Measurements from ENCODE around the gene CDK6. TPM values are rescaled to one million over a fixed set of nuclear protein-coding genes. Genes with fewer than 3 reads are reported as not detected.
"Not testable (repeated sequence)": the region's sequence is repeated elsewhere in the genome, so short reads cannot be mapped to it uniquely, and the experiment has no call there.

CDK6 gene
- total RNA-seq, 3 donors from 2014 or later (not counting 1 experiment from before 2014, with no cell fraction given): 41.1 to 46.3 (median 45.1) TPM

DNA sequence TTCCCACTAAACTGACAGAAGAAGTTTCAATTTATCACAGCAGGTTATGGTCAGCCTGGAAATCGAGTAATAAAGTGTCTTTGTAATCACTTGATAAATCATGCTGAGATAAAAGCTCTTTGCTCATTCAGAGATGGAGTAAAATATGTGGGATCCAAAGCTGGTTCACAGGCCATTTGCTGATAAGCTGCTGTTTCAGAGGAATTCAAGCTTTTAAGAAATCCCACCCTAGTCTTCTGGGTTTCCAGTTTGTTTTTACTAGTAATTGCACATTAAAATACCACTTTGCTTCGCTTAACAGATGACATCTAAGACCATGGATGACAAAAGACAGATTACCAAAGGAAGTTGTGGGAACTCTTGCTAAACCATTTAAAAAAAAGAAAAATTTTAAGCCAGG is 37.4 kb upstream of the CDK6 start:
- H3K27ac Mint-ChIP-seq: no peak overlapping the region
- H3K4me1 ChIP-seq (ENCODE audit: control insufficient read depth, insufficient read depth, low read length): no peaks in the 10 kb centered on the region
- H3K9me3 ChIP-seq (ENCODE audit: control insufficient read depth, insufficient read depth, low read length): peaks cover 4% of the 10 kb centered on the region
- no peaks in the 10 kb centered on the region for H3K36me3 ChIP-seq (ENCODE audit: control insufficient read depth, insufficient read depth, low read length)
- no peak overlapping the region for H3K4me3 ChIP-seq (ENCODE audit: low read length)
- H3K9me3 Mint-ChIP-seq: no peaks in the 10 kb centered on the region
- no peaks in the 10 kb centered on the region for H3K4me1 Mint-ChIP-seq
- intact Hi-C loops (cut with micrococcal nuclease): no loop called here
- no peak for TF ChIP-seq CTCF (IDR thresholded peaks at IDR 0.05)
- no peak overlapping the region for H3K4me3 Mint-ChIP-seq
- no peak overlapping the region for H3K27ac ChIP-seq (ENCODE audit: low read length)
- H3K36me3 Mint-ChIP-seq: no peaks in the 10 kb centered on the region
- 40% methylated on average over 1 of the region's 2 CpGs for WGBS (ENCODE audit: insufficient coverage)
- H3K27me3 ChIP-seq (ENCODE audit: control insufficient read depth, insufficient read depth, low read length): no peaks in the 10 kb centered on the region
- H3K27me3 Mint-ChIP-seq (ENCODE audit: low read depth in 2 of 2): no peaks in the 10 kb centered on the region
- ATAC-seq (no peak), DNase-seq (no peak)

DNA sequence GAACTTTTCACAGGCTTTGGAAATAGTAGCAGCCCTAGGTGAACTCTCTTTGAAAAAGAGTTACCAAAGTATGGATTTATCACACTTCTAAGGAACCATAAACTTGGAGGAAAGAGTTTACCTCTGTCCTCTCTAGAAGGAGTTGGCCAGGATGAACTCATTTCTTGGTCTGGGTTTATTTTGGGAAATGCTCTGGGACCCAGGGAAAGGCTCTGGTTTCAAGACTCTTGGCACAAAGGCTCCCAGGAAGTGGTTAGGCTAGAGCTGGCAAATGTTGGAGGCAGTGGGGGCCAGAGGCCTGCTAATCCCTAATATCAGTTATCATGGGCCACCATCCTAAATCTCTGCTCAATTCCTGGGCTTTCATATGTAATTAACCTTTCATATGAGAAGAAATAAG is 36.3 kb upstream of the CDK6 start:
- Histone ChIP-seq H3K27ac (ENCODE audit: low read length) (no peak overlapping the region), H3K4me3 (ENCODE audit: low read length) (no peak overlapping the region), H3K9me3 (ENCODE audit: control insufficient read depth, insufficient read depth, low read length) (peaks cover 7% of the 10 kb centered on the region), H3K36me3 (ENCODE audit: control insufficient read depth, insufficient read depth, low read length) (no peaks in the 10 kb centered on the region), H3K27me3 (ENCODE audit: control insufficient read depth, insufficient read depth, low read length) (no peaks in the 10 kb centered on the region), H3K4me1 (ENCODE audit: control insufficient read depth, insufficient read depth, low read length) (no peaks in the 10 kb centered on the region)
- H3K27ac Mint-ChIP-seq: no peak overlapping the region
- ATAC-seq (no peak), DNase-seq (no peak)
- intact Hi-C loops (cut with micrococcal nuclease): no loop called here
- no peaks in the 10 kb centered on the region for H3K27me3 Mint-ChIP-seq (ENCODE audit: low read depth in 2 of 2)
- TF ChIP-seq CTCF (IDR thresholded peaks at IDR 0.05): no peak
- H3K9me3 Mint-ChIP-seq: no peaks in the 10 kb centered on the region
- no peaks in the 10 kb centered on the region for H3K4me1 Mint-ChIP-seq
- no peaks in the 10 kb centered on the region for H3K36me3 Mint-ChIP-seq
- no peak overlapping the region for H3K4me3 Mint-ChIP-seq

DNA sequence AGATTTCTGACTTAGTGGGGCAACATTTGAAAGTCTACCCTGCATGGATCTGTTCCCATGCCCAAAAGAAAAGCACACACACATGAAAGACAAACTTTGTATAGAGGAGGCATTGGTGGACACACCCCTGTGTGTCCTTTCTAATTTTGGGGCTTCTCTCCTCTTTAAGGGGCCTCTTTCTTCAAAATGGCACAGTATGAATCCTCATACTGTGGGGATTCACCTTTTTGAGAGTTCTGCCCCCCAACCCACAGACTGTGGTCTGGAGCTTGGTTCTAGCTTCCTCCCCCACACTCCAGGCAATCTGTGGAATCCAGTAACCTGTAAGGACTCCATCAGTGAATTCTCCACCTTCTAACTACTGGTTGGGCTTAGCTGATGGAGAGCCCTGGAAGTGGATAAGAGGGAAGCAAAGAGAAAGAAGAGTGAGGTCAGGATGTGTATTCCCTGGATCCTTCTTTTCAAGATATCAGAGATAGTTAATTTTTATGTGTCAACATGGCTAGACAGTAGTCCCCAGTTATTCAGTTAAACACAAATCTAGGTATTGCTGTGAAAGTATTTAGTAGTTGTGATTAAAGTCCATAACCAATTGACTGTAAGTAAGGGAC is 32.4 kb upstream of the CDK6 start:
- Mint-ChIP-seq H3K36me3 (no peaks in the 10 kb centered on the region), H3K9me3 (no peaks in the 10 kb centered on the region), H3K4me1 (peaks cover 4 to 5% of the 10 kb centered on the region in 2 donors), H3K27me3 (ENCODE audit: low read depth in 2 of 2) (peaks cover 5 to 6% of the 10 kb centered on the region in 2 donors), H3K27ac (no peak overlapping the region), H3K4me3 (no peak overlapping the region)
- DNase-seq: no peak
- Histone ChIP-seq H3K36me3 (ENCODE audit: control insufficient read depth, insufficient read depth, low read length) (no peaks in the 10 kb centered on the region), H3K27ac (ENCODE audit: low read length) (no peak overlapping the region), H3K27me3 (ENCODE audit: control insufficient read depth, insufficient read depth, low read length) (no peaks in the 10 kb centered on the region), H3K4me1 (ENCODE audit: control insufficient read depth, insufficient read depth, low read length) (no peaks in the 10 kb centered on the region), H3K4me3 (ENCODE audit: low read length) (no peak overlapping the region), H3K9me3 (ENCODE audit: control insufficient read depth, insufficient read depth, low read length) (peaks cover 7% of the 10 kb centered on the region)
- intact Hi-C loops (cut with micrococcal nuclease): no loop called here
- ATAC-seq: no peak
- TF ChIP-seq CTCF (IDR thresholded peaks at IDR 0.05): no peak

DNA sequence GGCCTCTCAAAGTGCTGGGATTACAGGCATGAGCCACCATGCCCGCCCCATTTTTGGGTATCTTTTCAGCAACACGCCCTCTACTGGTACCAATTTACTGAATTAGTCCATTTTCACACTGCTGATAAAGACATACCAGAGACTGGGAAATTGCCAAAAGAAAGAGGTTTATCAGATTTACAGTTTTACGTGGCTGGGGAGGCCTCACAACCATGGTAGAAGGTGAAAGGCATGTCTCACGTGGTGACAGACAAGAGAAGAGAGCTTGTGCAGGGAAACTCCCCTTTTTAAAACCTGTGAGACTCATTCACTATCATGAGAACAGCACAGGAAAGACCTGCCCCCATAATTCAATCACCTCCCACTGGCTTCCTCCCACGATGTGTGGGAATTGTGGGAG is 27.8 kb upstream of the CDK6 start:
- H3K4me3 ChIP-seq (ENCODE audit: low read length); H3K4me3 Mint-ChIP-seq; H3K9me3 Mint-ChIP-seq; H3K9me3 ChIP-seq (ENCODE audit: control insufficient read depth, insufficient read depth, low read length); H3K27me3 Mint-ChIP-seq (ENCODE audit: low read depth in 2 of 2); intact Hi-C loops (cut with micrococcal nuclease); H3K4me1 ChIP-seq (ENCODE audit: control insufficient read depth, insufficient read depth, low read length); H3K36me3 Mint-ChIP-seq; H3K4me1 Mint-ChIP-seq; H3K27ac ChIP-seq (ENCODE audit: low read length); H3K27me3 ChIP-seq (ENCODE audit: control insufficient read depth, insufficient read depth, low read length); H3K36me3 ChIP-seq (ENCODE audit: control insufficient read depth, insufficient read depth, low read length): not testable (repeated sequence)
- WGBS (ENCODE audit: insufficient coverage): 53% methylated on average over 5 of the region's 5 CpGs
- peak in 1 of 2 donors; percentile 53 for DNase-seq
- peak overlapping the region in 1 of 2 donors; percentile 9 for H3K27ac Mint-ChIP-seq
- peak in 2 of 3 donors; percentile 57 to 65 for ATAC-seq
